Pancreas (tissue), 10 donors: ENCODE data around the gene MTMR10. TPM values are rescaled to one million over a fixed set of nuclear protein-coding genes. Genes with fewer than 3 reads are reported as not detected.
A peak's percentile ranks its signal among the peaks of the same experiment; 100 is the strongest.

Source experiments
- ATAC-seq, 4 donors: fragments of 200-7000 bp; cut with Tn5 transposase; one replicate each; pipeline versions ENCODE4 v1.8.0 to v1.9.1; 2020; ENCODE audit warnings: mild to moderate bottlenecking in 4 of 4, moderate library complexity in 4 of 4
- DNase-seq, 6 donors: peaks; one replicate each; pipeline ENCODE4 v3.0.0-alpha.2; 2020
- FAIRE-seq: peaks from 2 replicates; lab custom pipeline; 2012; peaks lifted over from hg19 to GRCh38; lab: Jason Lieb, UNC
- H3K27ac ChIP-seq, 4 donors: fragments of 200-600 bp; sonication (generic); 1 replicate in 3 of 4; 2 replicates in 1 of 4; pipeline versions ENCODE4 v1.5.0 to v1.8.0; 2020
- H3K27me3 ChIP-seq, 4 donors: fragments of 200-600 bp; one replicate each; pipeline ENCODE4 v1.8.0; 2021
- H3K36me3 ChIP-seq, 3 donors: fragments of 200-600 bp; sonication (generic) in 1 of 3; one replicate each; pipeline versions ENCODE4 v1.5.0 to v1.8.0; 2020 to 2021
- H3K4me1 ChIP-seq, 3 donors: fragments of 200-600 bp; one replicate each; pipeline ENCODE4 v1.8.0; 2021
- H3K4me3 ChIP-seq, 4 donors: fragments of 200-600 bp; sonication (generic) in 2 of 4; one replicate each; pipeline versions ENCODE4 v1.5.0 to v1.8.0; 2020 to 2021
- H3K9me3 ChIP-seq, 4 donors: fragments of 200-600 bp; one replicate each; pipeline ENCODE4 v1.8.0; 2021
- WGBS, 2 donors: extraction: QIAGEN DNeasy Blood & Tissue Kit; methylation state at CpG; one replicate each; pipeline ENCODE4 v1.1.7; 2013; 5-methylcytosine and 5-hydroxymethylcytosine counted together
- intact Hi-C, 3 donors: fragments of 100-400 bp; cut with DNase I; formaldehyde crosslinking; loops; one replicate each; pipeline versions ENCODE4 v1.11.1 to v1.14.2; 2022
- polyA plus RNA-seq, 2 donors: library from polyadenylated mRNA; stranded (reverse); fragments of 200-250 nt; gene quantifications; one replicate each; pipeline ENCODE4 v1.2.3, GENCODE V29; 2013
- total RNA-seq, 6 donors: library from RNA; stranded (reverse); fragmentation: NEBNext Ultra II Directional in 4 of 6; extraction: Animal tissue kit (Norgen Biotek cat#: 25700) in 4 of 6; gene quantifications; one replicate each; pipeline versions ENCODE4 v1.2.1 to v1.2.4, GENCODE V29; 2021 to 2023
- TF ChIP-seq, protein P1 (sequence below), 4 donors: fragments of 200-600 bp; sonication (generic) in 3 of 4; IDR thresholded peaks; one replicate each; pipeline versions ENCODE4 v1.5.0 to v1.8.0; 2021; ENCODE audit warnings: antibody characterized with exemption in 4 of 4
- donor health status: healthy with polysubstance abuse.
- donor health status: DM: no; HTN: no; CAD: no; lungs with moderate emphysema.
- donor health status: DM: no; HTN: no; CAD: no.
- donor health status: control.
- donor health status: control.
- donor health status: Bipolar disorder and iron deficiency.
- donor health status: DM: yes; HTN: yes; CAD: no.
- donor health status: DM: no; HTN: no; CAD: no.
- donor health status: DM: no; HTN: no; CAD: no.
- donor health status: DM: yes; HTN: yes; CAD: no.

MTMR10 gene
- total and polyA plus RNA-seq, 8 donors, result 7.5 to 18.9 (median 12.0) TPM

DNA sequence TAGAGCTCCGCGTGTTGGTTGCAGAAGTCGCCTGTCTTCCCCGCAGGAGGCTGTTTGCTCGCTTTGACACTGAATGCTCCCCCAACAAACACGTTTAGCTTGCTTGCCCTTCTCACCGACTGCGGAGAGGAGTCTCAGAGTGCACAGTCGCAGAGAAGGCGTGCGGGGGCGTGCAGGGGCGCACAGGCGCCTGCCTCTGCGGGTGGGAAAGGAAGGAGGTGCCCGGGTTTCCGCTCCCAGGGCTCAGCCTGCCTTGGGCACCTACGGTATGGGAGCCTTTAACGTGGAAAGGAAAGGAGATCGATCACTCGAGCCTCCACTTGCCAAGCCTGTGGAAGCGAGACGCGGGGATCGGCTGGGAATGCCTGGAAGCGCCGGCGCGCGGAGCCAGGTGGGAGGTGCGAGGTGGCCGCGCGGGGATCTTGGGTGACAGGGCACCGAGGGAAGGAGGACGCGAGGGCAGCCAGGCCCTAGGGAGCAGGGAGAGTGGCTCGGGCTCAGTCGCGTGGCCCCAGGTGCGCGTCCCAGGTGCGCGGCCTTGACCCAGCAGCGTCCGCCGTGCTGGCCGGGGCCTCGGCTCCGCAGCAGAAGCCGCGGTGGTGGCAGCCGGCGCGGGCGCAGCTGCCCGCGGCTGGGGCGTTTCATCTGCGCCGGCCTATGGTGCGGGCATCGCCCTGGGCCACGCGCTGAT is 87.8 kb downstream of the MTMR10 start, which contains the start of gene FAN1:
TSS of gene FAN1 (plus strand) at position 419 of the 691 bp plus-strand sequence. CDS start 749 bp downstream, outside the sequence.
- peak; percentile 78 to 96 (median 92) for DNase-seq
- Histone ChIP-seq H3K27me3 (no peaks in the 10 kb centered on the region), H3K9me3 (no peaks in the 10 kb centered on the region), H3K27ac (peak within 1 kb of the TSS; percentile 13 to 73 (median 53)), H3K4me1 (peaks cover 0 to 12% (median 4%) of the 10 kb centered on the region in 3 donors), H3K4me3 (peak within 1 kb of the TSS; percentile 52 to 86 (median 58)), H3K36me3 (no peaks in the 10 kb centered on the region)
- TF ChIP-seq, protein P1, sequence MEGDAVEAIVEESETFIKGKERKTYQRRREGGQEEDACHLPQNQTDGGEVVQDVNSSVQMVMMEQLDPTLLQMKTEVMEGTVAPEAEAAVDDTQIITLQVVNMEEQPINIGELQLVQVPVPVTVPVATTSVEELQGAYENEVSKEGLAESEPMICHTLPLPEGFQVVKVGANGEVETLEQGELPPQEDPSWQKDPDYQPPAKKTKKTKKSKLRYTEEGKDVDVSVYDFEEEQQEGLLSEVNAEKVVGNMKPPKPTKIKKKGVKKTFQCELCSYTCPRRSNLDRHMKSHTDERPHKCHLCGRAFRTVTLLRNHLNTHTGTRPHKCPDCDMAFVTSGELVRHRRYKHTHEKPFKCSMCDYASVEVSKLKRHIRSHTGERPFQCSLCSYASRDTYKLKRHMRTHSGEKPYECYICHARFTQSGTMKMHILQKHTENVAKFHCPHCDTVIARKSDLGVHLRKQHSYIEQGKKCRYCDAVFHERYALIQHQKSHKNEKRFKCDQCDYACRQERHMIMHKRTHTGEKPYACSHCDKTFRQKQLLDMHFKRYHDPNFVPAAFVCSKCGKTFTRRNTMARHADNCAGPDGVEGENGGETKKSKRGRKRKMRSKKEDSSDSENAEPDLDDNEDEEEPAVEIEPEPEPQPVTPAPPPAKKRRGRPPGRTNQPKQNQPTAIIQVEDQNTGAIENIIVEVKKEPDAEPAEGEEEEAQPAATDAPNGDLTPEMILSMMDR (IDR thresholded peaks at IDR 0.05), result no peak
- no peak for FAIRE-seq
- intact Hi-C loops, result no loop called here
- 0% methylated on average over 58 to 65 of the region's 65 CpGs for WGBS, 2 donors
- ATAC-seq, result peak; percentile 96 to 100 (median 98)

DNA sequence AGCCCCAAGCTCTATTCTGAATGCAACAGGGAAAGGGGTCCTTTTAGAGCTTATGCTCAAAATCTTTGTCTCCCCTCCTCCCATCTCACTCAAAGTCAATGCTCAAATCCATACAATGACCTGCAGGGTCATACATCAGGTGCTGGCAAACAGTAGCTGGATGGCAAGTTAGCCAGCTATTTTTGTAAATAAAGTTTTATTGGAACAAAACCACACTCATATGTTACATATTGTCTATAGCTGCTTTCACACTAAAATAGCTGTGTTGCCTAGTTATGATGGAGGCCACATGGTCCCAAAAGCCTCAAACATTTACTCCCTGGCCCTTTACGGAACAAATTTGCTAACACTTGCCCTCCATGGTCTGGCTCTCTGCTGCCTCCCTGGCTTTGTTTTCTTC is 89.5 kb downstream of the MTMR10 start:
- ATAC-seq (no peak), DNase-seq (no peak), FAIRE-seq (no peak)
- WGBS, 2 donors, result 95% methylated on average over 1 of the region's 1 CpG
- Histone ChIP-seq H3K4me1 (peaks cover 0 to 12% (median 4%) of the 10 kb centered on the region in 3 donors), H3K27ac (no peak overlapping the region), H3K36me3 (no peaks in the 10 kb centered on the region), H3K4me3 (no peak overlapping the region), H3K27me3 (no peaks in the 10 kb centered on the region), H3K9me3 (no peaks in the 10 kb centered on the region)
- TF ChIP-seq, protein P1 (IDR thresholded peaks at IDR 0.05), result no peak
- intact Hi-C loops, result no loop called here

DNA sequence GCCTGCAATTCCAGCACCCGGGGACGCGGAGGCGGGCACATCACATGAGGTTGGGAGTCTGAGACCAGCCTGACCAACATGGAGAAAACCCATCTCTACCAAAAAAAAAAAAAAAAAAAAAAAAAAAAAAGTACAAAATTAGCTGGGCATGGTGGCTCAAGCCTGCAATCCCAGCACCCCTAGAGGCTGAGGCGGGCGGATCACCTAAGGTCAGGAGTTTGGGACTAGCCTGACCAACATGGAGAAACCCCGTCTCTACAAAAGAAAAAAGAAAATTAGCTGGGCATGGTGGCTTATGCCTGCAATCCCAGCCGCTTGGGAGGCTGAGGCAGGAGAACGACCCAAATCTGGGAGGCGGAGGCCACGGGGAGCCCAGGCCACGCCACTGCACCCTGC is 95.2 kb downstream of the MTMR10 start:
- Histone ChIP-seq H3K4me1 (peaks cover 0 to 2% (median 0%) of the 10 kb centered on the region in 3 donors), H3K27ac (no peak overlapping the region), H3K9me3 (no peaks in the 10 kb centered on the region), H3K36me3 (no peaks in the 10 kb centered on the region), H3K27me3 (no peaks in the 10 kb centered on the region), H3K4me3 (no peak overlapping the region)
- no peak for DNase-seq
- intact Hi-C loops, result no loop called here
- 88 to 91% methylated on average over 11 to 12 of the region's 12 CpGs for WGBS, 2 donors
- TF ChIP-seq, protein P1 (IDR thresholded peaks at IDR 0.05), result no peak
- no peak for FAIRE-seq
- no peak for ATAC-seq

DNA sequence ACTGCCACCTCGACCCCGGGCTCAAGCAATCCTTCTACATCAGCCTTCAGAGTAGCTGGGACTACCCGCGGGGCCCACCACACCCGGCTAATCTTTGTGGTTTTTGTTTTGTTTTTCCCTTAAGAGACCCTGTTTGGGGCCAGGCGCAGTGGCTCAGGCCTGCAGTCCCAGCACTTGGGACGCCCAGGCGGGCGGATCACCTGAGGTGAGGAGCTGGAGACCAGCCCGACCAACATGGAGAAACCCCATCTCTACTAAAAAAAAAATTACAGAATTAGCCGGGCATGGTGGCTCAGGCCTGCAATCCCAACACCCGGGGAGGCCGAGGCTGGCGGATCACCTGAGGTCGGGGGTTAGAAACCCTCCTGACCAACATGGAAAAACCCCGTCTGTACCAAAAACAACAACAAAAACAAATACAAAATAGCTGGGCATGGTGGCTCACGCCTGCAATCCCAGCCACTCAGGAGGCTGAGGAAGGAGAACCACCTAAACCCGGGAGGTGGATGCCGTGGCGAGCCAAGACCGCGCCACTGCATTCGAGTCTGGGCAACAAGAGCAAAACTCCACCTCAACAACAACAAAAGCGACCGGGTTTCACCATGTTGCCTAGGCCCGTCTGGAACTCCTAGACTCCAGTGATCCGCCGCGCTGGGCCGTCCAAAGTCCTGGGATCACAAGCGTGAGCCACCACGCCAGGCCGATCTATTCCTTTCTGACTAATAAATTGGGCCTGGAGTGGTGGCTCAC is 95.8 kb downstream of the MTMR10 start:
- WGBS, 2 donors, result 91 to 96% methylated on average over 33 of the region's 33 CpGs
- TF ChIP-seq, protein P1 (IDR thresholded peaks at IDR 0.05), result no peak
- Histone ChIP-seq H3K4me3 (no peak overlapping the region), H3K27ac (no peak overlapping the region), H3K36me3 (no peaks in the 10 kb centered on the region), H3K4me1 (peaks cover 0 to 6% (median 0%) of the 10 kb centered on the region in 3 donors), H3K9me3 (no peaks in the 10 kb centered on the region), H3K27me3 (no peaks in the 10 kb centered on the region)
- FAIRE-seq, result no peak
- no peak for ATAC-seq
- no peak for DNase-seq
- intact Hi-C loops, result no loop called here
